Heart left ventricle (tissue), 13 donors: Measurements from ENCODE around the gene RFX7.

ENCODE experiments used
- CTCF ChIP-seq, 12 donors: fragments of 200-600 bp; sonication (generic) in 4 of 12; IDR thresholded peaks; one replicate each; pipeline versions ENCODE4 v1.5.0 to v1.8.0; 2018 to 2022; ENCODE audit warnings: antibody characterized with exemption in 12 of 12, mild to moderate bottlenecking in 5 of 12
- POLR2A ChIP-seq, 2 donors: fragments of 450-650 bp; IDR thresholded peaks; one replicate each; pipeline ENCODE4 v1.6.1; 2017; ENCODE audit warnings: antibody characterized with exemption in 2 of 2, mild to moderate bottlenecking in 2 of 2, moderate library complexity in 2 of 2
- donor health status: ischemic (EF 13 %, LVEDD 7.1; RV severe dilation, severe dysfunction).
- donor health status: DM: no; HTN: yes; CAD: no.
- donor health status: DM: no; HTN: no; CAD: no.
- donor health status: ischemic (EF 25% LVEDD 6.9; RV normal size, moderate dysfunction).
- donor health status: ischemic (EF 25% LVEDD 5.7; RV mildly dilated, moderate dysfunction).
- donor health status: ischemic (EF 35%, LVEDD 5.7; RV mildly dilated, moderate dysfunction).
- donor health status: nonischemic (EF 11% LVEDD 7.7; RV severe dilation, severe dysfunction).
- donor health status: DM: yes; HTN: yes; CAD: no.
- donor health status: PGD.
- donor health status: ischemic (EF 29% LVEDD 5.4; RV normal size, mild dysfunction).
- donor health status: nonischemic (EF 23%, LVEDD 6.1; RV moderate dilation, normal function).

GRCh38 chr15:56228352-56228751 is 15.3 kb downstream of the RFX7 start:
- no peak for TF ChIP-seq POLR2A (IDR thresholded peaks at IDR 0.05)
- TF ChIP-seq CTCF (IDR thresholded peaks at IDR 0.05): no peak
